ENCODE results near the gene QKI.

The QKI gene

GRCh38 chr6:163612200-163612599 lies 197.7 kb downstream of the QKI start:
- H3K4me3 ChIP-seq (ENCODE audit: low read depth in 1 of 2, low read length in 2 of 2) = no peak overlapping the region
- H4K20me1 ChIP-seq (ENCODE audit: insufficient read depth, low read length) = no peaks in the 10 kb centered on the region
- H3K36me3 ChIP-seq (ENCODE audit: insufficient read depth, low read length) = no peaks in the 10 kb centered on the region
- H3K9ac ChIP-seq (ENCODE audit: low read depth, low read length) = no peak overlapping the region
- TF ChIP-seq, protein P1, sequence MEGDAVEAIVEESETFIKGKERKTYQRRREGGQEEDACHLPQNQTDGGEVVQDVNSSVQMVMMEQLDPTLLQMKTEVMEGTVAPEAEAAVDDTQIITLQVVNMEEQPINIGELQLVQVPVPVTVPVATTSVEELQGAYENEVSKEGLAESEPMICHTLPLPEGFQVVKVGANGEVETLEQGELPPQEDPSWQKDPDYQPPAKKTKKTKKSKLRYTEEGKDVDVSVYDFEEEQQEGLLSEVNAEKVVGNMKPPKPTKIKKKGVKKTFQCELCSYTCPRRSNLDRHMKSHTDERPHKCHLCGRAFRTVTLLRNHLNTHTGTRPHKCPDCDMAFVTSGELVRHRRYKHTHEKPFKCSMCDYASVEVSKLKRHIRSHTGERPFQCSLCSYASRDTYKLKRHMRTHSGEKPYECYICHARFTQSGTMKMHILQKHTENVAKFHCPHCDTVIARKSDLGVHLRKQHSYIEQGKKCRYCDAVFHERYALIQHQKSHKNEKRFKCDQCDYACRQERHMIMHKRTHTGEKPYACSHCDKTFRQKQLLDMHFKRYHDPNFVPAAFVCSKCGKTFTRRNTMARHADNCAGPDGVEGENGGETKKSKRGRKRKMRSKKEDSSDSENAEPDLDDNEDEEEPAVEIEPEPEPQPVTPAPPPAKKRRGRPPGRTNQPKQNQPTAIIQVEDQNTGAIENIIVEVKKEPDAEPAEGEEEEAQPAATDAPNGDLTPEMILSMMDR (IDR thresholded peaks at IDR 0.05; ENCODE audit: borderline replicate concordance, extremely low read depth, low read length, poor library complexity, severe bottlenecking) = no peak
- no peak for TF ChIP-seq EZH2 (IDR thresholded peaks at IDR 0.05; ENCODE audit: borderline replicate concordance, low read depth, low read length, severe bottlenecking)
- H3K27ac ChIP-seq (ENCODE audit: low read length) = no peak overlapping the region
- ATAC-seq (ENCODE audit: insufficient read depth, low read depth) (no peak), DNase-seq (no peak)
- H3K27me3 ChIP-seq (ENCODE audit: insufficient read depth, low read length, poor library complexity) = no peaks in the 10 kb centered on the region
- H3K4me1 ChIP-seq (ENCODE audit: insufficient read depth, low read length) = no peaks in the 10 kb centered on the region
- H2AFZ ChIP-seq (ENCODE audit: low read depth, low read length) = no peak overlapping the region
- H3K79me2 ChIP-seq (ENCODE audit: insufficient read depth, low read length) = no peaks in the 10 kb centered on the region
- H3K9me3 ChIP-seq (ENCODE audit: insufficient read depth, low read length, severe bottlenecking) = no peaks in the 10 kb centered on the region
- no peak overlapping the region for H3K4me2 ChIP-seq (ENCODE audit: insufficient read depth, low read length)

- Histone ChIP-seq H3K27me3 (ENCODE audit: insufficient read depth, low read length, poor library complexity) (no peaks in the 10 kb centered on the region), H3K9ac (ENCODE audit: low read depth, low read length) (no peak overlapping the region), H2AFZ (ENCODE audit: low read depth, low read length) (no peak overlapping the region), H3K36me3 (ENCODE audit: insufficient read depth, low read length) (no peaks in the 10 kb centered on the region), H3K27ac (ENCODE audit: low read length) (no peak overlapping the region), H3K9me3 (ENCODE audit: insufficient read depth, low read length, severe bottlenecking) (no peaks in the 10 kb centered on the region), H3K4me2 (ENCODE audit: insufficient read depth, low read length) (no peak overlapping the region), H3K4me3 (ENCODE audit: low read depth in 1 of 2, low read length in 2 of 2) (no peak overlapping the region), H4K20me1 (ENCODE audit: insufficient read depth, low read length) (no peaks in the 10 kb centered on the region), H3K79me2 (ENCODE audit: insufficient read depth, low read length) (no peaks in the 10 kb centered on the region), H3K4me1 (ENCODE audit: insufficient read depth, low read length) (no peaks in the 10 kb centered on the region)
- no peak for TF ChIP-seq EZH2 (IDR thresholded peaks at IDR 0.05; ENCODE audit: borderline replicate concordance, low read depth, low read length, severe bottlenecking)
- TF ChIP-seq, protein P1 (IDR thresholded peaks at IDR 0.05; ENCODE audit: borderline replicate concordance, extremely low read depth, low read length, poor library complexity, severe bottlenecking) = no peak
- ATAC-seq (ENCODE audit: insufficient read depth, low read depth) (no peak), DNase-seq (no peak)
These were observed 198.5 kb downstream of the QKI start for GRCh38 chr6:163613025-163613424.

DNA sequence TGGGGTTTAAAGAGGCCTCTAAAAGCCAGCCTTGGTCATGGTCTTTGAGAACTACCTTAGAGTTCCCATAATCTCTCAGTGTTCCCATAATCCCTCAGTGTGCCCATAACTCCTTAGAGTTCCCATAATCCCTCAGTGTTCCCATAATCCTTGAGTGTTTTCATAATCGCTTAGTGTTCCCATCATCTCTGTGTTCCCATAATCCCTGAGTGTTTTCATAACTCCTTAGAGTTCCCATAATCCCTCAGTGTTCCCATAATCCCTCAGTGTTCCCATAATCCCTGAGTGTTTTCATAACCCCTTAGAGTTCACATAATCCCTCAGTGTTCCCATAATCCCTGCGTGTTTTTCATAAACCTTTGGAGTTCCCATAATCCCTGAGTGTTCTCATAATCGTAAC lies 199.2 kb downstream of the QKI start:
- DNase-seq = no peak

More for the DNA sequence above, 199.2 kb downstream of the QKI start:
- H3K4me2 ChIP-seq (ENCODE audit: insufficient read depth, low read length) = no peak overlapping the region
- H3K27ac ChIP-seq (ENCODE audit: low read length) = no peak overlapping the region
- H3K79me2 ChIP-seq (ENCODE audit: insufficient read depth, low read length) = no peaks in the 10 kb centered on the region
- no peak overlapping the region for H3K9ac ChIP-seq (ENCODE audit: low read depth, low read length)
- H3K27me3 ChIP-seq (ENCODE audit: insufficient read depth, low read length, poor library complexity) = no peaks in the 10 kb centered on the region
- H3K36me3 ChIP-seq (ENCODE audit: insufficient read depth, low read length) = no peaks in the 10 kb centered on the region
- TF ChIP-seq EZH2 (IDR thresholded peaks at IDR 0.05; ENCODE audit: borderline replicate concordance, low read depth, low read length, severe bottlenecking) = no peak
- TF ChIP-seq, protein P1 (IDR thresholded peaks at IDR 0.05; ENCODE audit: borderline replicate concordance, extremely low read depth, low read length, poor library complexity, severe bottlenecking) = no peak
- H3K4me3 ChIP-seq (ENCODE audit: low read depth in 1 of 2, low read length in 2 of 2) = no peak overlapping the region
- no peaks in the 10 kb centered on the region for H4K20me1 ChIP-seq (ENCODE audit: insufficient read depth, low read length)
- ATAC-seq (ENCODE audit: insufficient read depth, low read depth) = no peak
- H3K4me1 ChIP-seq (ENCODE audit: insufficient read depth, low read length) = no peaks in the 10 kb centered on the region
- H3K9me3 ChIP-seq (ENCODE audit: insufficient read depth, low read length, severe bottlenecking) = no peaks in the 10 kb centered on the region
- no peak overlapping the region for H2AFZ ChIP-seq (ENCODE audit: low read depth, low read length)

Measured in DND-41 (cell line).